ENCODE measurements around the gene TCEANC2. TPM values are rescaled to one million over a fixed set of nuclear protein-coding genes. Genes with fewer than 3 reads are reported as not detected.

Gene TCEANC2
- total RNA-seq, 4 donors from 2014 or later, result 1.6 to 6.8 (median 3.7) TPM

- DNase-seq (ENCODE audit: low spot score) (no peak), ATAC-seq (ENCODE audit: low FRiP score) (no peak)
- TF ChIP-seq CTCF (IDR thresholded peaks at IDR 0.05), result no peak
Observed at GRCh38 chr1:54051933-54052430, 1.4 kb upstream of the TCEANC2 start.

- peak; percentile 25 for ATAC-seq (ENCODE audit: low FRiP score)
- DNase-seq (ENCODE audit: low spot score), result no peak
- no peak for TF ChIP-seq CTCF (IDR thresholded peaks at IDR 0.05)
Observed at GRCh38 chr1:54052431-54052933, 926 bp upstream of the TCEANC2 start.

- no peak for TF ChIP-seq CTCF (IDR thresholded peaks at IDR 0.05)
- ATAC-seq (ENCODE audit: low FRiP score), result peak; percentile 9
- DNase-seq (ENCODE audit: low spot score), result no peak
Observed at GRCh38 chr1:54053745-54054437, 483 bp downstream of the TCEANC2 start.

- DNase-seq (ENCODE audit: low spot score), result no peak
- ATAC-seq (ENCODE audit: low FRiP score), result no peak
- no peak for TF ChIP-seq CTCF (IDR thresholded peaks at IDR 0.05)
Observed at GRCh38 chr1:54054438-54054749, 986 bp downstream of the TCEANC2 start.

GRCh38 chr1:54064299-54064698, 10.9 kb downstream of the TCEANC2 start:
- ATAC-seq (ENCODE audit: low FRiP score) (no peak), DNase-seq (ENCODE audit: low spot score) (no peak)
- TF ChIP-seq CTCF (IDR thresholded peaks at IDR 0.05), result no peak

- ATAC-seq (ENCODE audit: low FRiP score) (peak; percentile 14), DNase-seq (ENCODE audit: low spot score) (no peak)
- TF ChIP-seq CTCF (IDR thresholded peaks at IDR 0.05), result no peak
Observed at GRCh38 chr1:54069791-54070170, 16.4 kb downstream of the TCEANC2 start.

- TF ChIP-seq CTCF (IDR thresholded peaks at IDR 0.05), result no peak
- ATAC-seq (ENCODE audit: low FRiP score), result peak; percentile 44
- DNase-seq (ENCODE audit: low spot score), result no peak
Observed at GRCh38 chr1:54070171-54070837, 16.9 kb downstream of the TCEANC2 start.

Measured in omental fat pad (tissue), 4 donors.